Motor neuron (in vitro differentiated cells): ENCODE data around the gene ZC3H11A. TPM values are rescaled to one million over a fixed set of nuclear protein-coding genes. Genes with fewer than 3 reads are reported as not detected.
"Not testable (repeated sequence)": the region's sequence is repeated elsewhere in the genome, so short reads cannot be mapped to it uniquely, and the experiment has no call there.

ENCODE experiments used
- ATAC-seq, 8 experiments: fragments of 200-7000 bp; cut with Tn5 transposase; replicated peaks in 6 of 8; 2 replicates each; pipeline ENCODE4 v1.8.0; 2021; ENCODE audit warnings: mild to moderate bottlenecking in 8 of 8, moderate library complexity in 8 of 8
- H3K27ac ChIP-seq, 2 donors: fragments of 250-450 bp; sonication (Bioruptor Pico); 2 replicates each; pipeline ENCODE4 v1.9.0; 2021; ENCODE audit warnings: antibody characterized with exemption in 2 of 2, mild to moderate bottlenecking in 2 of 2, moderate library complexity in 1 of 2
- H3K4me1 ChIP-seq, 2 donors: fragments of 250-450 bp; sonication (Bioruptor Pico); replicated peaks in 1 of 2; 2 replicates each; pipeline ENCODE4 v1.6.1; 2021; ENCODE audit warnings: antibody characterized with exemption in 2 of 2, mild to moderate bottlenecking in 2 of 2, moderate library complexity in 1 of 2
- H3K4me3 ChIP-seq, 5 donors: fragments of 250-450 bp; sonication (Bioruptor Pico); 2 replicates each; pipeline ENCODE4 v1.9.0; 2021; ENCODE audit warnings: antibody characterized with exemption in 5 of 5, mild to moderate bottlenecking in 5 of 5, moderate library complexity in 4 of 5
- WGBS, 10 experiments: fragments of 450-650 bp; shearing (Covaris generic); methylation state at CpG; one replicate each; pipeline ENCODE4 v1.0.0; 2022; 5-methylcytosine and 5-hydroxymethylcytosine counted together
- in situ Hi-C, 9 experiments: fragments of 400-800 bp; cut with MboI; loops; one replicate each; pipeline ENCODE4 v1.15.0; 2021; ENCODE audit warnings: low sequenced_read_pairs in 9 of 9, low pct_unique_long_range_greater_than_20kb in 2 of 9; ENCODE audit not compliant: unreplicated experiment in 9 of 9
- total RNA-seq, 8 experiments: library from RNA; unstranded; fragments of 300-600 nt; gene quantifications; 2 replicates each; pipeline versions ENCODE4 v1.2.3 to v1.2.4, GENCODE V29; 2022

ZC3H11A gene
- 100 to 1,000 TPM in 3 of 8 experiments, 10 to 100 TPM in 5; 68.4 to 202 (median 95.6) TPM for total RNA-seq

- peak; percentile 90 to 97 (median 96) for ATAC-seq
- 0 to 6% (median 0%) methylated on average over 2 to 18 of the region's 59 CpGs; no CpG with 5 or more reads in 3 of the 10 experiments for WGBS, 10 experiments
- Histone ChIP-seq H3K4me1 (peaks cover 12 to 17% of the 10 kb centered on the region in 2 donors), H3K4me3 (peak within 1 kb of the TSS; percentile 56 to 90 (median 69)), H3K27ac (peak within 1 kb of the TSS; percentile 98 to 99)
- in situ Hi-C loops = no loop called here
Measured at GRCh38 chr1:203795441-203796235, at the start of gene ZC3H11A, which contains the start of gene ZBED6. TSS of gene ZC3H11A (plus strand) at chr1:203795623. CDS start at chr1:203817071, 21,448 bp downstream. TSS of gene ZBED6 (plus strand) at chr1:203795623. CDS start at chr1:203797523, 1,900 bp downstream.

- in situ Hi-C loops = no loop called here
- no peak for ATAC-seq
- WGBS, 10 experiments = 81 to 100% (median 92%) methylated on average over 1 to 6 of the region's 6 CpGs; no CpG with 5 or more reads in 3 of the 10 experiments
- Histone ChIP-seq H3K27ac (no peak overlapping the region), H3K4me3 (no peak overlapping the region), H3K4me1 (peaks cover 4 to 6% of the 10 kb centered on the region in 2 donors)
Measured at GRCh38 chr1:203746281-203746680, 49.1 kb upstream of the ZC3H11A start.

GRCh38 chr1:203751051-203751450, 44.4 kb upstream of the ZC3H11A start:
- 29 to 100% (median 89%) methylated on average over 1 to 3 of the region's 3 CpGs; no CpG with 5 or more reads in 3 of the 10 experiments for WGBS, 10 experiments
- in situ Hi-C loops = no loop called here
- no peak overlapping the region for H3K27ac ChIP-seq
- no peaks in the 10 kb centered on the region for H3K4me1 ChIP-seq
- no peak overlapping the region for H3K4me3 ChIP-seq
- ATAC-seq = peak in 2 of 8 experiments; percentile 57 to 72

GRCh38 chr1:203751618-203752361, 43.6 kb upstream of the ZC3H11A start:
- WGBS, 10 experiments = 84 to 100% (median 90%) methylated on average over 1 to 5 of the region's 5 CpGs; no CpG with 5 or more reads in 1 of the 10 experiments
- in situ Hi-C loops, H3K4me3 ChIP-seq, H3K4me1 ChIP-seq, ATAC-seq, H3K27ac ChIP-seq: not testable (repeated sequence)

- H3K4me1 ChIP-seq = no peaks in the 10 kb centered on the region
- ATAC-seq = peak in 3 of 8 experiments; percentile 17 to 37 (median 23)
- no peak overlapping the region for H3K27ac ChIP-seq
- H3K4me3 ChIP-seq = no peak overlapping the region
- in situ Hi-C loops = no loop called here
- 54 to 100% (median 65%) methylated on average over 1 to 4 of the region's 4 CpGs for WGBS, 10 experiments
Measured at GRCh38 chr1:203754455-203754864, 41.0 kb upstream of the ZC3H11A start.

- Histone ChIP-seq H3K4me1 (no peaks in the 10 kb centered on the region), H3K27ac (no peak overlapping the region), H3K4me3 (no peak overlapping the region)
- ATAC-seq = no peak
- in situ Hi-C loops = no loop called here
- WGBS, 10 experiments = 78 to 92% (median 86%) methylated on average over 1 to 4 of the region's 4 CpGs; no CpG with 5 or more reads in 3 of the 10 experiments
Measured at GRCh38 chr1:203756036-203756435, 39.4 kb upstream of the ZC3H11A start.

GRCh38 chr1:203758749-203759148, 36.7 kb upstream of the ZC3H11A start:
- H3K4me1 ChIP-seq, ATAC-seq, H3K4me3 ChIP-seq, in situ Hi-C loops, H3K27ac ChIP-seq: not testable (repeated sequence)
- WGBS, 10 experiments = 63 to 100% (median 90%) methylated on average over 1 to 2 of the region's 2 CpGs; no CpG with 5 or more reads in 3 of the 10 experiments

GRCh38 chr1:203760506-203760905, 34.9 kb upstream of the ZC3H11A start:
- WGBS, 10 experiments = 67 to 100% (median 93%) methylated on average over 1 to 3 of the region's 3 CpGs; no CpG with 5 or more reads in 2 of the 10 experiments
- in situ Hi-C loops = no loop called here
- ATAC-seq = no peak
- Histone ChIP-seq H3K4me3 (no peak overlapping the region), H3K27ac (no peak overlapping the region), H3K4me1 (no peaks in the 10 kb centered on the region)

- ATAC-seq, in situ Hi-C loops, H3K27ac ChIP-seq, H3K4me1 ChIP-seq, H3K4me3 ChIP-seq: not testable (repeated sequence)
- 70 to 95% (median 86%) methylated on average over 3 to 7 of the region's 7 CpGs; no CpG with 5 or more reads in 2 of the 10 experiments for WGBS, 10 experiments
Measured at GRCh38 chr1:203761958-203762357, 33.5 kb upstream of the ZC3H11A start.

GRCh38 chr1:203763505-203763904, 31.9 kb upstream of the ZC3H11A start:
- Histone ChIP-seq H3K4me1 (no peaks in the 10 kb centered on the region), H3K4me3 (no peak overlapping the region), H3K27ac (no peak overlapping the region)
- in situ Hi-C loops = no loop called here
- no peak for ATAC-seq
- 67 to 100% (median 86%) methylated on average over 1 of the region's 1 CpG; no CpG with 5 or more reads in 5 of the 10 experiments for WGBS, 10 experiments

- in situ Hi-C loops = no loop called here
- peaks cover 0 to 5% of the 10 kb centered on the region in 2 donors for H3K4me1 ChIP-seq
- H3K27ac ChIP-seq = no peak overlapping the region
- no peak overlapping the region for H3K4me3 ChIP-seq
- 0 to 100% (median 60%) methylated on average over 1 to 3 of the region's 3 CpGs; no CpG with 5 or more reads in 3 of the 10 experiments for WGBS, 10 experiments
- ATAC-seq = no peak
Measured at GRCh38 chr1:203764105-203765028, 31.1 kb upstream of the ZC3H11A start.
